HepG2 (cell line): ENCODE data around the gene KATNAL2. TPM values are rescaled to one million over a fixed set of nuclear protein-coding genes. Genes with fewer than 3 reads are reported as not detected.
A peak's percentile ranks its signal among the peaks of the same experiment; 100 is the strongest.

ENCODE experiments used
- ATAC-seq: fragments of 200-7000 bp; cut with Tn5 transposase; 3 replicates; pipeline ENCODE4 v1.9.1; 2020; ENCODE audit warnings: mild to moderate bottlenecking, moderate library complexity
- BruUV-seq: library from RNA; stranded (reverse); fragments of 400-500 nt; replicated peaks from 2 replicates; lab custom pipeline; 2021; lab: Mats Ljungman, UMichigan
- CTCF ChIA-PET: fragments of 300-600 bp; formaldehyde crosslinking; extraction: SDS; loops from one replicate; lab custom pipeline; 2021; ENCODE audit warnings: low total read pairs, inconsistent platforms, low intra/inter-chr PET ratio; lab: Yijun Ruan, JAX
- POLR2A ChIA-PET: fragments of 350-600 bp; sonication (Branson Sonifier 250); formaldehyde crosslinking; loops from one replicate; lab custom pipeline; 2020; ENCODE audit warnings: antibody characterized with exemption, inconsistent platforms; lab: Yijun Ruan, JAX
- DNase-seq: peaks from one replicate; pipeline ENCODE4 v3.0.0-alpha.2; 2015; ENCODE audit warnings: low spot score
- FAIRE-seq: peaks from 3 replicates; lab custom pipeline; 2011; peaks lifted over from hg19 to GRCh38; lab: Jason Lieb, UNC
- H2AFZ ChIP-seq: one replicate; pipeline ENCODE4 v1.6.1; 2011; ENCODE audit warnings: low read length, inconsistent platforms
- H3K27ac ChIP-seq: fragments of 300-600 bp; 3 replicates; pipeline ENCODE4 v1.8.0; 2011; ENCODE audit warnings: mixed run types, mild to moderate bottlenecking, mixed read lengths, low read length, inconsistent platforms; ENCODE audit not compliant: insufficient read depth; ENCODE audit errors: extremely low read length
- H3K27me3 ChIP-seq, 2 experiments: fragments of 200-600 bp in 1 of 2; 2 replicates in 1 of 2; 3 replicates in 1 of 2; pipeline versions ENCODE4 v1.6.0 to v1.8.0; 2011; ENCODE audit warnings: low read length in 2 of 2, mild to moderate bottlenecking in 2 of 2, moderate library complexity in 2 of 2, inconsistent platforms in 1 of 2; ENCODE audit not compliant: insufficient read depth in 2 of 2, control insufficient read depth in 1 of 2
- H3K36me3 ChIP-seq, 2 experiments: fragments of 200-600 bp in 1 of 2; replicated peaks in 1 of 2; 2 replicates in 1 of 2; 3 replicates in 1 of 2; pipeline versions ENCODE4 v1.5.1 to v1.8.0; 2011; ENCODE audit warnings: low read length in 2 of 2, inconsistent platforms in 1 of 2; ENCODE audit not compliant: insufficient read depth in 2 of 2, control insufficient read depth in 1 of 2
- H3K4me1 ChIP-seq: 2 replicates; pipeline ENCODE4 v1.5.1; 2012; ENCODE audit warnings: low read length, inconsistent platforms; ENCODE audit not compliant: insufficient read depth
- H3K4me2 ChIP-seq: 2 replicates; pipeline ENCODE4 v1.6.0; 2011; ENCODE audit warnings: low read depth, low read length, inconsistent platforms
- H3K4me3 ChIP-seq, 3 experiments: fragments of 200-600 bp in 1 of 3; sonication (generic), shearing (Covaris generic) in 1 of 3; replicated peaks in 1 of 3; 2 replicates each; pipeline ENCODE4 v1.5.1; 2011 to 2016; ENCODE audit warnings: low read length in 3 of 3, inconsistent platforms in 2 of 3, low read depth in 2 of 3, mild to moderate bottlenecking in 2 of 3, control low read depth in 1 of 3, mixed read lengths in 1 of 3; ENCODE audit not compliant: insufficient read depth in 1 of 3
- H3K79me2 ChIP-seq: one replicate; pipeline ENCODE4 v1.6.1; 2011; ENCODE audit warnings: low read length, inconsistent platforms; ENCODE audit not compliant: insufficient read depth
- H3K9ac ChIP-seq: 2 replicates; pipeline ENCODE4 v1.6.0; 2011; ENCODE audit warnings: mild to moderate bottlenecking, low read depth, low read length, inconsistent platforms; ENCODE audit not compliant: insufficient read depth
- H3K9me3 ChIP-seq: 2 replicates; pipeline ENCODE4 v1.5.1; 2012; ENCODE audit warnings: mild to moderate bottlenecking, low read length
- H4K20me1 ChIP-seq: 2 replicates; pipeline ENCODE4 v1.6.0; 2011; ENCODE audit warnings: inconsistent platforms, mild to moderate bottlenecking, low read length, moderate library complexity; ENCODE audit not compliant: insufficient read depth
- DNMT1 ChIP-seq: sonication (generic); formaldehyde crosslinking; IDR thresholded peaks from 2 replicates; pipeline ENCODE4 v1.5.1; 2020; ENCODE audit warnings: mild to moderate bottlenecking, missing genetic modification reagents
- ESRRA ChIP-seq: sonication (generic); formaldehyde crosslinking; IDR thresholded peaks from 2 replicates; pipeline ENCODE4 v1.5.1; 2020; ENCODE audit warnings: mild to moderate bottlenecking, low read depth, missing genetic modification reagents
- HOXA5 ChIP-seq: sonication (generic); formaldehyde crosslinking; IDR thresholded peaks from 2 replicates; pipeline ENCODE4 v1.4.0; 2020; ENCODE audit warnings: missing genetic modification reagents
- RBAK ChIP-seq: sonication (generic); formaldehyde crosslinking; IDR thresholded peaks from 2 replicates; pipeline ENCODE4 v1.5.1; 2020; ENCODE audit warnings: mild to moderate bottlenecking, missing genetic modification reagents
- RFX1 ChIP-seq: fragments of 450-650 bp; IDR thresholded peaks from 2 replicates; pipeline ENCODE4 v1.6.1; 2017
- SRSF1 ChIP-seq: fragments of 200-400 bp; formaldehyde crosslinking; optimal IDR thresholded peaks from 2 replicates; pipeline ENCODE3; 2017; ENCODE audit warnings: mild to moderate bottlenecking, low read depth, low read length, moderate library complexity
- TOPORS ChIP-seq: sonication (generic); formaldehyde crosslinking; IDR thresholded peaks from 2 replicates; pipeline ENCODE4 v1.8.0; 2023; ENCODE audit warnings: mild to moderate bottlenecking, missing genetic modification reagents
- ZBTB8A ChIP-seq: sonication (generic); formaldehyde crosslinking; IDR thresholded peaks from 2 replicates; pipeline ENCODE4 v1.4.0; 2020; ENCODE audit warnings: mild to moderate bottlenecking, low read depth, missing genetic modification reagents, borderline replicate concordance
- ZFP37 ChIP-seq: sonication (generic); formaldehyde crosslinking; IDR thresholded peaks from 2 replicates; pipeline ENCODE4 v1.4.0; 2020; ENCODE audit warnings: missing genetic modification reagents, borderline replicate concordance
- ZNF124 ChIP-seq: sonication (generic); formaldehyde crosslinking; IDR thresholded peaks from 2 replicates; pipeline ENCODE4 v1.4.0; 2020; ENCODE audit warnings: missing genetic modification reagents
- ZNF251 ChIP-seq: sonication (generic); formaldehyde crosslinking; IDR thresholded peaks from 2 replicates; pipeline ENCODE4 v1.9.0; 2021; ENCODE audit warnings: mild to moderate bottlenecking, missing genetic modification reagents
- ZNF317 ChIP-seq: sonication (generic); formaldehyde crosslinking; IDR thresholded peaks from 2 replicates; pipeline ENCODE4 v1.5.0; 2020; ENCODE audit warnings: mild to moderate bottlenecking, missing genetic modification reagents
- WGBS: methylation state at CpG from one replicate; pipeline ENCODE4 v1.1.6; 2017; ENCODE audit warnings: low lambda C conversion rate; 5-methylcytosine and 5-hydroxymethylcytosine counted together
- in situ Hi-C: cut with HindIII; loops from 2 replicates; pipeline ENCODE4 v1.10.0; 2017; ENCODE audit warnings: low pct_unique_long_range_greater_than_20kb; ENCODE audit not compliant: extremely low pct_ligation_motif_present
- intact Hi-C: fragments of 100-400 bp; cut with micrococcal nuclease; formaldehyde crosslinking; loops from one replicate; pipeline ENCODE4 v1.10.0; 2022; ENCODE audit not compliant: unreplicated experiment
- polyA plus RNA-seq, 8 experiments: library from polyadenylated mRNA; depleted of rRNA in 3 of 8; stranded (reverse) in 7 of 8; unstranded in 1 of 8; fragments of >200 nt; fragmentation: Illumina TruSeq in 4 of 8; extraction: Trizol in 4 of 8; gene quantifications; 2 replicates each; pipeline versions ENCODE4 v1.2.1 to v1.2.3, GENCODE V29; 2011 to 2016; ENCODE audit warnings: low read depth in 4 of 8, missing spikeins in 1 of 8, mixed read lengths in 1 of 8; ENCODE audit not compliant: insufficient read depth in 1 of 8
- total RNA-seq, 5 experiments: library from RNA; depleted of rRNA; stranded (reverse); fragments of >200 nt; fragmentation: Illumina TruSeq; extraction: Trizol; gene quantifications; 2 replicates each; pipeline ENCODE4 v1.2.3, GENCODE V29; 2016; ENCODE audit warnings: low read depth in 1 of 5
- TF ChIP-seq, protein P1 (sequence below): IDR thresholded peaks from 2 replicates; pipeline ENCODE4 v1.6.1; 2016; ENCODE audit warnings: missing compliant biosample characterization, missing genetic modification reagents, borderline replicate concordance
- TF ChIP-seq, protein P2 (sequence below), 2 experiments: sonication (generic) in 1 of 2; formaldehyde crosslinking in 1 of 2; IDR thresholded peaks; 2 replicates each; pipeline versions ENCODE4 v1.4.0 to v1.6.1; 2016 to 2020; ENCODE audit warnings: borderline replicate concordance in 1 of 2, low read depth in 1 of 2, mild to moderate bottlenecking in 1 of 2, missing genetic modification reagents in 1 of 2
- TF ChIP-seq, protein P3 (sequence below): sonication (generic); formaldehyde crosslinking; conservative IDR thresholded peaks from 2 replicates; pipeline ENCODE4 v1.8.0; 2022; ENCODE audit warnings: missing genetic modification reagents

Gene KATNAL2
- total and polyA plus RNA-seq, 2 of the 13 experiments (the other 11 are each of a cell fraction or from before 2014, with no cell fraction given): not detected

DNA sequence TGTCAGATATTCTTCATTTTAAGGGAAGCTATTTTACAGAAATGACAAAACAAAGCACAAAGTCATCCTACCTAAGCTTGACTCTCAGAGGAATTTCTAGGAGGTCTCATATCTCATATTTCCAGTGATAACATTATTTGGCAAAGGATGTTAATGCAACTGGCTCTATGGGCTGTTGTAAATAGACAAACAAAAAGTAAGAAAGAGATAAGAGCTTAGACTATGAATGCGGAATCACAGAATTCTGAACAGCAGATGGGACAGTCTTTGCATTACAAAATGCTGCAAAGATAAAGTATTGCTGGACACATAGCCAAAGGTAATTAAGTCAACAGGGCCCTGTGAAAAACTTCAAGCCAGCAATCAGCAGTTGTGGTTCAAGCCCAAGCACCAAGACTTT lies 24.0 kb upstream of the KATNAL2 start:
- peaks cover 22% of the 10 kb centered on the region for H3K9me3 ChIP-seq
- 100% methylated on average over 1 of the region's 1 CpG for WGBS
- no TSS peak for BruUV-seq
- H3K79me2 ChIP-seq: peaks cover 31% of the 10 kb centered on the region
- H2AFZ ChIP-seq: no peak overlapping the region
- no peak overlapping the region for H3K4me2 ChIP-seq
- in situ Hi-C loops (no loop called here), intact Hi-C loops (no loop called here)
- FAIRE-seq (peak; percentile 21), ATAC-seq (no peak), DNase-seq (peak; percentile 47)
- H3K4me1 ChIP-seq: peaks cover 13% of the 10 kb centered on the region
- no peaks in the 10 kb centered on the region for H3K27me3 ChIP-seq
- H3K36me3 ChIP-seq: peaks cover 8 to 25% of the 10 kb centered on the region in 2 experiments; a peak in 3 of 5 replicates
- POLR2A ChIA-PET: no interaction called here
- H3K9ac ChIP-seq: no peak overlapping the region
- H4K20me1 ChIP-seq: 0 out of 2 replicates have a peak, but pooled peaks cover 3% of the 10 kb centered on the region
- TF ChIP-seq ZBTB8A (CRISPR knock-in tag) (no peak), SRSF1 (no peak), ESRRA (CRISPR knock-in tag) (no peak), ZNF124 (CRISPR knock-in tag) (no peak), HOXA5 (CRISPR knock-in tag) (no peak), ZNF317 (no peak), TOPORS (no peak), ZFP37 (CRISPR knock-in tag) (no peak), DNMT1 (CRISPR knock-in tag) (no peak), RFX1 (no peak), ZNF251 (no peak), RBAK (no peak)
- TF ChIP-seq, protein P1, sequence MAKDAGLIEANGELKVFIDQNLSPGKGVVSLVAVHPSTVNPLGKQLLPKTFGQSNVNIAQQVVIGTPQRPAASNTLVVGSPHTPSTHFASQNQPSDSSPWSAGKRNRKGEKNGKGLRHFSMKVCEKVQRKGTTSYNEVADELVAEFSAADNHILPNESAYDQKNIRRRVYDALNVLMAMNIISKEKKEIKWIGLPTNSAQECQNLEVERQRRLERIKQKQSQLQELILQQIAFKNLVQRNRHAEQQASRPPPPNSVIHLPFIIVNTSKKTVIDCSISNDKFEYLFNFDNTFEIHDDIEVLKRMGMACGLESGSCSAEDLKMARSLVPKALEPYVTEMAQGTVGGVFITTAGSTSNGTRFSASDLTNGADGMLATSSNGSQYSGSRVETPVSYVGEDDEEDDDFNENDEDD (CRISPR knock-in tag): no peak
- TF ChIP-seq, protein P2, sequence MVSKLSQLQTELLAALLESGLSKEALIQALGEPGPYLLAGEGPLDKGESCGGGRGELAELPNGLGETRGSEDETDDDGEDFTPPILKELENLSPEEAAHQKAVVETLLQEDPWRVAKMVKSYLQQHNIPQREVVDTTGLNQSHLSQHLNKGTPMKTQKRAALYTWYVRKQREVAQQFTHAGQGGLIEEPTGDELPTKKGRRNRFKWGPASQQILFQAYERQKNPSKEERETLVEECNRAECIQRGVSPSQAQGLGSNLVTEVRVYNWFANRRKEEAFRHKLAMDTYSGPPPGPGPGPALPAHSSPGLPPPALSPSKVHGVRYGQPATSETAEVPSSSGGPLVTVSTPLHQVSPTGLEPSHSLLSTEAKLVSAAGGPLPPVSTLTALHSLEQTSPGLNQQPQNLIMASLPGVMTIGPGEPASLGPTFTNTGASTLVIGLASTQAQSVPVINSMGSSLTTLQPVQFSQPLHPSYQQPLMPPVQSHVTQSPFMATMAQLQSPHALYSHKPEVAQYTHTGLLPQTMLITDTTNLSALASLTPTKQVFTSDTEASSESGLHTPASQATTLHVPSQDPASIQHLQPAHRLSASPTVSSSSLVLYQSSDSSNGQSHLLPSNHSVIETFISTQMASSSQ (IDR thresholded peaks at IDR 0.05; ENCODE audit: low read depth): no peak
- TF ChIP-seq, protein P2 (CRISPR knock-in tag; IDR thresholded peaks at IDR 0.05; ENCODE audit: borderline replicate concordance): no peak
- TF ChIP-seq, protein P3, sequence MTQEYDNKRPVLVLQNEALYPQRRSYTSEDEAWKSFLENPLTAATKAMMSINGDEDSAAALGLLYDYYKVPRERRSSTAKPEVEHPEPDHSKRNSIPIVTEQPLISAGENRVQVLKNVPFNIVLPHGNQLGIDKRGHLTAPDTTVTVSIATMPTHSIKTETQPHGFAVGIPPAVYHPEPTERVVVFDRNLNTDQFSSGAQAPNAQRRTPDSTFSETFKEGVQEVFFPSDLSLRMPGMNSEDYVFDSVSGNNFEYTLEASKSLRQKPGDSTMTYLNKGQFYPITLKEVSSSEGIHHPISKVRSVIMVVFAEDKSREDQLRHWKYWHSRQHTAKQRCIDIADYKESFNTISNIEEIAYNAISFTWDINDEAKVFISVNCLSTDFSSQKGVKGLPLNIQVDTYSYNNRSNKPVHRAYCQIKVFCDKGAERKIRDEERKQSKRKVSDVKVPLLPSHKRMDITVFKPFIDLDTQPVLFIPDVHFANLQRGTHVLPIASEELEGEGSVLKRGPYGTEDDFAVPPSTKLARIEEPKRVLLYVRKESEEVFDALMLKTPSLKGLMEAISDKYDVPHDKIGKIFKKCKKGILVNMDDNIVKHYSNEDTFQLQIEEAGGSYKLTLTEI (CRISPR knock-in tag): no peak
- CTCF ChIA-PET: no interaction called here
- H3K4me3 ChIP-seq: no peak overlapping the region
- no peak overlapping the region for H3K27ac ChIP-seq
